ENCODE data around the gene UBE2R2. TPM values are rescaled to one million over a fixed set of nuclear protein-coding genes. Genes with fewer than 3 reads are reported as not detected.
"Not testable (repeated sequence)": the region's sequence is repeated elsewhere in the genome, so short reads cannot be mapped to it uniquely, and the experiment has no call there.

The UBE2R2 gene
- total and polyA plus RNA-seq, 2 of the 8 experiments (the other 6 are each of a cell fraction or from before 2014, with no cell fraction given) = 19.4 to 42.1 TPM

- H3K4me2 ChIP-seq (ENCODE audit: insufficient read depth in 1 of 2, low read depth in 2 of 2, low read length in 2 of 2); H3K79me2 ChIP-seq (ENCODE audit: control insufficient read depth in 1 of 2, insufficient read depth in 2 of 2, low read length in 2 of 2); H2BK15ac ChIP-seq (ENCODE audit: low read length); H3K4ac ChIP-seq (replicated peaks; ENCODE audit: insufficient read length, low read depth, low read length); H4K91ac ChIP-seq (replicated peaks; ENCODE audit: insufficient read length, low read length); FAIRE-seq; POLR2A ChIA-PET (ENCODE audit: partially characterized antibody); H3K27me3 ChIP-seq (replicated peaks in 1 of 4; ENCODE audit: control insufficient read depth in 3 of 4, extremely low read depth in 1 of 4, insufficient read depth in 3 of 4, low read length in 3 of 4); H4K8ac ChIP-seq (ENCODE audit: extremely low read depth, insufficient read depth, low read length); H3K14ac ChIP-seq (ENCODE audit: insufficient read length); H4K20me1 ChIP-seq (replicated peaks in 1 of 2; ENCODE audit: control insufficient read depth in 1 of 2, insufficient read depth in 2 of 2, low read length in 2 of 2); H2AK5ac ChIP-seq (ENCODE audit: low read depth, low read length); H3K27ac ChIP-seq (ENCODE audit: low read depth, low read length); H3K9me3 ChIP-seq (ENCODE audit: insufficient read depth in 2 of 2, low read depth in 1 of 2, low read length in 1 of 2); H3K23ac ChIP-seq (ENCODE audit: insufficient read length); H3K9ac ChIP-seq (replicated peaks in 1 of 4; ENCODE audit: extremely low read depth in 1 of 4, low read depth in 3 of 4, low read length in 3 of 4); H4K5ac ChIP-seq (ENCODE audit: insufficient read length, low read depth, low read length); H2BK120ac ChIP-seq (replicated peaks; ENCODE audit: low read depth, low read length); H3K4me3 ChIP-seq (ENCODE audit: extremely low read depth in 1 of 4, insufficient read depth in 2 of 4, low read depth in 3 of 4, low read length in 4 of 4); H2BK12ac ChIP-seq (ENCODE audit: low read depth, low read length); H2AFZ ChIP-seq (ENCODE audit: low read length); H3K18ac ChIP-seq (ENCODE audit: extremely low read depth, low read length); H2BK20ac ChIP-seq (ENCODE audit: low read length); H2BK5ac ChIP-seq (ENCODE audit: low read depth, low read length); H3K56ac ChIP-seq (replicated peaks; ENCODE audit: insufficient read length, low read depth, low read length); H3K79me1 ChIP-seq (ENCODE audit: low read depth, low read length); H3K4me1 ChIP-seq (replicated peaks in 1 of 4; ENCODE audit: control insufficient read depth in 3 of 4, insufficient read depth in 4 of 4, low read length in 3 of 4); H3K23me2 ChIP-seq (ENCODE audit: low read depth, low read length); H3K36me3 ChIP-seq (ENCODE audit: control insufficient read depth in 2 of 4, insufficient read depth in 4 of 4, low read length in 3 of 4); DNase-seq (ENCODE audit: low read depth in 1 of 2, low spot score in 2 of 2): not testable (repeated sequence)
- 91% methylated on average over 2 of the region's 2 CpGs; no CpG with 5 or more reads in 1 of the 2 experiments for WGBS, 2 experiments (ENCODE audit: extremely low coverage in 1 of 2, insufficient coverage in 1 of 2, insufficient read length in 1 of 2, insufficient replicate concordance in 2 of 2, low coverage in 1 of 2, low lambda C conversion rate in 2 of 2, missing lambda C conversion rate in 1 of 2)
- CTCF ChIA-PET (ENCODE audit: partially characterized antibody) = interaction anchor here (1.5 to 6.9 kb wide), 2 partner anchors 10 to 25 kb away, joined by 4 to 39 read pairs; no protein-coding TSS in a partner anchor
These were observed 27.5 kb upstream of the UBE2R2 start for GRCh38 chr9:33789429-33789828.
